ENCODE measurements around the gene HSD11B1. TPM values are rescaled to one million over a fixed set of nuclear protein-coding genes. Genes with fewer than 3 reads are reported as not detected.

The HSD11B1 gene
- total RNA-seq, 1 donor from 2014 or later: 0.75 TPM

GRCh38 chr1:209749670-209750323 is 45.2 kb downstream of the HSD11B1 start:
- no peak overlapping the region for H3K4me3 ChIP-seq (ENCODE audit: low read depth, low read length)
- DNase-seq (ENCODE audit: low read depth): no peak
- no peak for TF ChIP-seq CTCF (conservative IDR thresholded peaks at IDR 0.05; ENCODE audit: low read depth, low read length)

- no peak overlapping the region for H3K4me3 ChIP-seq (ENCODE audit: low read depth, low read length)
- TF ChIP-seq CTCF (conservative IDR thresholded peaks at IDR 0.05; ENCODE audit: low read depth, low read length): no peak
- DNase-seq (ENCODE audit: low read depth): no peak
Measured at GRCh38 chr1:209751627-209752231, 47.1 kb downstream of the HSD11B1 start.

- no peak overlapping the region for H3K4me3 ChIP-seq (ENCODE audit: low read depth, low read length)
- no peak for TF ChIP-seq CTCF (conservative IDR thresholded peaks at IDR 0.05; ENCODE audit: low read depth, low read length)
- no peak for DNase-seq (ENCODE audit: low read depth)
Measured at GRCh38 chr1:209752890-209753289, 48.2 kb downstream of the HSD11B1 start.

- DNase-seq (ENCODE audit: low read depth): no peak
- no peak overlapping the region for H3K4me3 ChIP-seq (ENCODE audit: low read depth, low read length)
- no peak for TF ChIP-seq CTCF (conservative IDR thresholded peaks at IDR 0.05; ENCODE audit: low read depth, low read length)
Measured at GRCh38 chr1:209755256-209755655, 50.6 kb downstream of the HSD11B1 start.

- no peak for DNase-seq (ENCODE audit: low read depth)
- TF ChIP-seq CTCF (conservative IDR thresholded peaks at IDR 0.05; ENCODE audit: low read depth, low read length): no peak
- H3K4me3 ChIP-seq (ENCODE audit: low read depth, low read length): no peak within 1 kb of the TSS
Measured at GRCh38 chr1:209755926-209756614, 51.4 kb downstream of the HSD11B1 start, which contains the start of gene TRAF3IP3. TRAF3IP3 (plus strand) TSS chr1:209756053; CDS start chr1:209760040, 3,987 bp downstream.

- no peak for TF ChIP-seq CTCF (conservative IDR thresholded peaks at IDR 0.05; ENCODE audit: low read depth, low read length)
- no peak overlapping the region for H3K4me3 ChIP-seq (ENCODE audit: low read depth, low read length)
- no peak for DNase-seq (ENCODE audit: low read depth)
Measured at GRCh38 chr1:209756615-209757445, 52.2 kb downstream of the HSD11B1 start.

Data from epithelial cell of proximal tubule (primary cell).